Uterus (tissue), 4 donors: Measurements from ENCODE around the gene VPS72. TPM values are rescaled to one million over a fixed set of nuclear protein-coding genes. Genes with fewer than 3 reads are reported as not detected.
"Not testable (repeated sequence)": the region's sequence is repeated elsewhere in the genome, so short reads cannot be mapped to it uniquely, and the experiment has no call there.

Experiments used
- DNase-seq, 2 donors: peaks; one replicate each; pipeline ENCODE4 v3.0.0-alpha.2; 2019 to 2020
- H3K27ac ChIP-seq, 2 donors: fragments of 200-600 bp; sonication (generic); 1 replicate in 1 of 2; 2 replicates in 1 of 2; pipeline ENCODE4 v1.5.1; 2016 to 2018
- H3K27me3 ChIP-seq, 2 donors: fragments of 200-600 bp; sonication (generic); one replicate each; pipeline ENCODE4 v1.5.1; 2018 to 2019; ENCODE audit warnings: control low read depth in 1 of 2
- H3K36me3 ChIP-seq, 2 donors: fragments of 200-600 bp; sonication (generic); one replicate each; pipeline ENCODE4 v1.5.1; 2019; ENCODE audit warnings: control low read depth in 1 of 2
- H3K4me1 ChIP-seq, 2 donors: fragments of 200-600 bp; sonication (generic); one replicate each; pipeline ENCODE4 v1.5.1; 2018 to 2019; ENCODE audit warnings: control low read depth in 1 of 2
- H3K4me3 ChIP-seq, 2 donors: fragments of 200-600 bp; sonication (generic); 1 replicate in 1 of 2; 2 replicates in 1 of 2; pipeline ENCODE4 v1.5.1; 2018 to 2019; ENCODE audit warnings: mild to moderate bottlenecking in 1 of 2
- H3K9me3 ChIP-seq, 2 donors: fragments of 200-600 bp; sonication (generic); one replicate each; pipeline ENCODE4 v1.5.1; 2019; ENCODE audit warnings: control low read depth in 1 of 2
- POLR2A ChIP-seq, 2 donors: fragments of 450-650 bp; IDR thresholded peaks; one replicate each; pipeline ENCODE4 v1.6.1; 2016; ENCODE audit warnings: antibody characterized with exemption in 2 of 2, mild to moderate bottlenecking in 1 of 2, moderate library complexity in 1 of 2
- intact Hi-C: fragments of 100-400 bp; cut with DNase I; formaldehyde crosslinking; loops from one replicate; pipeline ENCODE4 v1.15.1; 2023; ENCODE audit warnings: low total_unique reads
- total RNA-seq, 4 donors: library from RNA; depleted of rRNA in 3 of 4; stranded (reverse); fragments of >200 nt in 3 of 4; gene quantifications; one replicate each; pipeline versions ENCODE4 v1.1.0 to v1.2.4, GENCODE V29; 2014 to 2023
- TF ChIP-seq, protein P1 (sequence below), 4 experiments: fragments of 200-600 bp in 2 of 4; fragments of 450-650 bp in 2 of 4; sonication (generic) in 2 of 4; IDR thresholded peaks; one replicate each; pipeline ENCODE4 v1.5.1; 2016 to 2019; ENCODE audit warnings: antibody characterized with exemption in 4 of 4, mild to moderate bottlenecking in 2 of 4, moderate library complexity in 1 of 4
- donor health status: DM: yes; HTN: yes; CAD: no.

VPS72 gene
- total RNA-seq, 4 donors from 2014 or later = 22.3 to 53.5 (median 32.7) TPM

DNA sequence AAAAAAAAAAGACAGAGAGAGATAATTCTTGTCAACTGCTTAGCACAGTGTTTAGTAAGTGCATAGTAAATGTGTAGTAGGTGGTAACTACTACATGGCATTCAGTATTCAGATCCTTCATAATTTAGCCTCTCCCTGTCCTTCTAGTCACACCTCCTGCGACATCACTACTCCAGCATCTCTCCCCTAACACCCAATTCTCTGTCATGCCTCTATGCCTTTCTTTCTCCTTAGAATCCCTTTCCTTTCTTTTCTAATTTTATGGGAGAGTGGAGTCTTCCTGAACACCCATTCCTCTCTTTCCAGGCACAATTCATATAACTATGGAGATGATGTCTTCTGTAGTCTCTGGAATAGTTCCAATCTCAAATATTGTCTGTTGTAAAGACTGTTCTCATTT lies 3.9 kb upstream of the VPS72 start:
- Histone ChIP-seq H3K9me3 (no peaks in the 10 kb centered on the region), H3K36me3 (no peaks in the 10 kb centered on the region), H3K4me1 (peaks cover 0 to 3% of the 10 kb centered on the region in 2 donors), H3K27me3 (no peaks in the 10 kb centered on the region), H3K27ac (no peak overlapping the region), H3K4me3 (no peak overlapping the region)
- no peak for DNase-seq
- intact Hi-C loops = loop anchor here (5.0 to 10.0 kb wide), 2 partner anchors 61 to 148 kb away; partner anchors contain the start of gene PSMD4
- TF ChIP-seq, protein P1, sequence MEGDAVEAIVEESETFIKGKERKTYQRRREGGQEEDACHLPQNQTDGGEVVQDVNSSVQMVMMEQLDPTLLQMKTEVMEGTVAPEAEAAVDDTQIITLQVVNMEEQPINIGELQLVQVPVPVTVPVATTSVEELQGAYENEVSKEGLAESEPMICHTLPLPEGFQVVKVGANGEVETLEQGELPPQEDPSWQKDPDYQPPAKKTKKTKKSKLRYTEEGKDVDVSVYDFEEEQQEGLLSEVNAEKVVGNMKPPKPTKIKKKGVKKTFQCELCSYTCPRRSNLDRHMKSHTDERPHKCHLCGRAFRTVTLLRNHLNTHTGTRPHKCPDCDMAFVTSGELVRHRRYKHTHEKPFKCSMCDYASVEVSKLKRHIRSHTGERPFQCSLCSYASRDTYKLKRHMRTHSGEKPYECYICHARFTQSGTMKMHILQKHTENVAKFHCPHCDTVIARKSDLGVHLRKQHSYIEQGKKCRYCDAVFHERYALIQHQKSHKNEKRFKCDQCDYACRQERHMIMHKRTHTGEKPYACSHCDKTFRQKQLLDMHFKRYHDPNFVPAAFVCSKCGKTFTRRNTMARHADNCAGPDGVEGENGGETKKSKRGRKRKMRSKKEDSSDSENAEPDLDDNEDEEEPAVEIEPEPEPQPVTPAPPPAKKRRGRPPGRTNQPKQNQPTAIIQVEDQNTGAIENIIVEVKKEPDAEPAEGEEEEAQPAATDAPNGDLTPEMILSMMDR (IDR thresholded peaks at IDR 0.05) = no peak

DNA sequence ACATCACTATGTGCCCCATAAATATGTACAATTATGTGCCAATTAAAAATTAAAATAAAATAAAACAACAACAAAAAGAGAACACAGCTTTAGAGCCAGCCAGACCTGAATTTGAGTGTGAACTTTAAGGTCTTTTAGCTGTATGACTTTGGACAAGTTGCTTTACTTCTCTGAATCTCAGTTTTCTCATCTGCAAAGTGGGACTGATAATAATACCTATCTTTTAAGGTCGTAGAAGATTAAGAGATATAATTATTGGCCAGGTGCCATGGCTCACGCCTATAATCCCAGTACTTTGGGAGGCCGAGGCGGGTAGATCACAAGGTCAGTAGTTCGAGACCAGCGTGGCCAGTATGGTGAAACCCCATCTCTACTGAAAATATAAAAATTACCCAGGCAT lies 3.3 kb upstream of the VPS72 start:
- Histone ChIP-seq H3K9me3 (no peaks in the 10 kb centered on the region), H3K4me1 (peaks cover under 1 to 9% of the 10 kb centered on the region in 2 donors), H3K27me3 (no peaks in the 10 kb centered on the region), H3K36me3 (no peaks in the 10 kb centered on the region), H3K4me3 (no peak overlapping the region), H3K27ac (no peak overlapping the region)
- TF ChIP-seq, protein P1 (IDR thresholded peaks at IDR 0.05) = no peak
- TF ChIP-seq POLR2A (IDR thresholded peaks at IDR 0.05) = no peak
- intact Hi-C loops = loop anchor here (5.0 to 10.0 kb wide), 2 partner anchors 61 to 149 kb away; partner anchors contain the start of gene PSMD4
- DNase-seq = no peak

DNA sequence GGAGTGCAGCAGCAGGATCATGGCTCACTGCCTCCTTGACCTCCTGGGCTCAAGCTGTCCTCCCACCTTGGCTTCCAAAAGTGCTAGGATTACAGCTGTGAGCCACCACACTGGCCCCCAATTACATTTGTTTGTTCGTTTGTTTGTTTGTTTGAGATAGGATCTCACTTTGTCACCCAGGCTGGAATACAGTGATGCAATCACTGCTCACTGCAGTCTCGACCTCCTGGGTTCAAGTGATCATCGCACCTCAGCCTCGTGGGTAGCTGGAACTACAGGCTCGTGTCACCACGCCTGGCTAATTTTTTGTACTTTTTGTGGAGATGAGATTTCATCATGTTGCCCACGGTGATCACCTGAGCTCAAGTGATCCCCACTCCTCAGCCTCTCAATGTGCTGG lies 2.0 kb upstream of the VPS72 start:
- no peak for DNase-seq
- TF ChIP-seq, protein P1 (IDR thresholded peaks at IDR 0.05) = no peak
- no peak for TF ChIP-seq POLR2A (IDR thresholded peaks at IDR 0.05)
- intact Hi-C loops = loop anchor here (5.0 to 10.0 kb wide), 2 partner anchors 63 to 150 kb away; partner anchors contain the start of gene PSMD4
- no peak overlapping the region for H3K4me3 ChIP-seq
- H3K9me3 ChIP-seq = no peaks in the 10 kb centered on the region
- no peak overlapping the region for H3K27ac ChIP-seq
- no peaks in the 10 kb centered on the region for H3K27me3 ChIP-seq
- H3K4me1 ChIP-seq = peaks cover 6 to 12% of the 10 kb centered on the region in 2 donors
- H3K36me3 ChIP-seq = no peaks in the 10 kb centered on the region

DNA sequence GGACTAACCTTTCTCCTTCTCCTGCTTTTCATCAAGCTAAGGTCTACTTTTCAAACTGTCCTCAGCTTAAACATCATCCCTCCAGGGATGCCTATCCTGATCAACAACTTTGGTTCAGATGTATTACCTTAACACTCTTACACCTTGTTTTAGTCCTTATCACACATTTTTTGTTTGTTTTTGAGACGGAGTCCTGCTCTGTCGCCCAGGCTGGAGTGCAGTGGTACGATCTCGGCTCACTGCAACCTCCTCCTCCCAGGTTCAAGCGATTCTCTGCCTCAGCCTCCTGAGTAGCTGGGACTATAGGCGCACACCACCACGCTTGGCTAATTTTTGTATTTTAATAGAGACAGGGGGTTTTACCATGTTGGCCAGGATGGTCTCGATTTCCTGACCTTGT lies 1.3 kb downstream of the VPS72 start:
- intact Hi-C loops, H3K36me3 ChIP-seq, H3K27me3 ChIP-seq, H3K9me3 ChIP-seq, DNase-seq: not testable (repeated sequence)
- peaks cover 6 to 12% of the 10 kb centered on the region in 2 donors for H3K4me1 ChIP-seq
- H3K4me3 ChIP-seq = peak overlapping the region in 1 of 2 donors; percentile 80
- peak overlapping the region in 1 of 2 donors; percentile 82 for H3K27ac ChIP-seq

DNA sequence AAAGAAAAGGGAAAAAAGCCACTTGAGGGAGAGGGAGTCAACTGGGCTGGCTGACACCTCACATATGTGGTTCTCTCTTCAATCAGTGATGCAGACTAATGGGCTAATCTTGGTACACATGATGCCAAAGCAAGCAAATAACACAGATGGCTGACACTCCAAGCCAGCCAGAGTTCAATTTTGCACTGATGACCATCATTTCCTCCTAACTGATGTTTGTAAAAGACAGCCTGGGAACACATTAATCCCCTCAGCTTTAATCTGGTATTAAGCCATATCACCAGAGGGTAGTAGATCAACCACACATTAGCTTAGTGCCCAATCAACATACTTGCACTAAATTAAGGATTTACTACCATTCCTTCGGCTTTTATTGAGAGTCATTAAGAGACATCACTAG lies 2.8 kb downstream of the VPS72 start:
- no peaks in the 10 kb centered on the region for H3K27me3 ChIP-seq
- no peak overlapping the region for H3K4me3 ChIP-seq
- TF ChIP-seq, protein P1 (IDR thresholded peaks at IDR 0.05) = no peak
- TF ChIP-seq POLR2A (IDR thresholded peaks at IDR 0.05) = no peak
- no peaks in the 10 kb centered on the region for H3K36me3 ChIP-seq
- intact Hi-C loops = no loop called here
- no peak for DNase-seq
- no peaks in the 10 kb centered on the region for H3K9me3 ChIP-seq
- H3K4me1 ChIP-seq = peaks cover 6 to 12% of the 10 kb centered on the region in 2 donors
- no peak overlapping the region for H3K27ac ChIP-seq

DNA sequence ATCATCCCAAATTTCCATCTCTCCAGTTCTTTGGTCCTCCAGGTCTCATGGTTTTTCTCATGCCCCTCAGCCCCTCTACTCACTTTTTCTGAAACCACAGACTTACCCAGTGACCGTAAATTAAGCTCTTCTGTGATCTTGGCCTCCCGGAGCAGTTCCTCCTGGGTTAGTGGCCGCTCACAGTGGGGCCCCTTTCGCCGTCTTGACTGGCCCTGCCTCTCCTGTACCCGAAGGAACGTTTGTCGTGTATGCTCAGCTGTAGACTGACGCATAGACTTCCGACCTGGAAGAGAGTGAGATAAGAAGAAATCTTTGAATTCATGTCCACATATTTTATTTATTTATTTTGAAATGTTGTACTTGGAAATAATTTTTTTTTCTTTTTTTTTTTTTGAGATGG lies 5.8 kb downstream of the VPS72 start:
- Histone ChIP-seq H3K9me3 (no peaks in the 10 kb centered on the region), H3K27me3 (no peaks in the 10 kb centered on the region), H3K36me3 (no peaks in the 10 kb centered on the region), H3K27ac (no peak overlapping the region), H3K4me1 (peaks cover 6 to 12% of the 10 kb centered on the region in 2 donors), H3K4me3 (no peak overlapping the region)
- intact Hi-C loops = no loop called here
- DNase-seq = no peak
- no peak for TF ChIP-seq POLR2A (IDR thresholded peaks at IDR 0.05)
- TF ChIP-seq, protein P1 (IDR thresholded peaks at IDR 0.05) = no peak
